HG03139 (cell line): Measurements from ENCODE around the gene TMUB2.

ENCODE experiments used
- ATAC-seq: cut with Tn5 transposase; IDR thresholded peaks from one replicate; pipeline ENCODE4 v1.9.1; 2021; ENCODE audit not compliant: unreplicated experiment

The TMUB2 gene

GRCh38 chr17:44176671-44177501 is 9.9 kb upstream of the TMUB2 start:
- no peak for ATAC-seq

DNA sequence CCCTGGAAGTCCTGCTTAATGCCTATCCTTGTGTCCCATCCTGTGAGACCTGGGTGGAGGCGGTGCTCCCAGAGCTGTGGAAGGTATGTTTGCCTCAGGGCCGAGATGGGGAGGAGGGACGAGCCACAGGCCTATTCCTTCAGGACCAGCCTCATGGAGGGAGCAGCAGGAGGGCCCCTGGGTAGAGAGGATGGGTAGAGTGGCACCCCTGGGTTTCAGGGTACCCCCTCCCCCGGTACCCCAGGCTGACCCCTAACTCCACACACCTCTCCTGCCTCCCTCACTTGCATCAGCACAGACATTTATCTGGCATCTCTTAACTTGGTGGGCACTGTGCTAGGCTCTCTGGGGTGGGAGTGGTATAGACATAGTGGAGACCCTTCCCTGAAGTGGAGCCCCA is 9.1 kb upstream of the TMUB2 start:
- ATAC-seq = no peak

- no peak for ATAC-seq
These were observed 8.6 kb upstream of the TMUB2 start for GRCh38 chr17:44178133-44178532.

DNA sequence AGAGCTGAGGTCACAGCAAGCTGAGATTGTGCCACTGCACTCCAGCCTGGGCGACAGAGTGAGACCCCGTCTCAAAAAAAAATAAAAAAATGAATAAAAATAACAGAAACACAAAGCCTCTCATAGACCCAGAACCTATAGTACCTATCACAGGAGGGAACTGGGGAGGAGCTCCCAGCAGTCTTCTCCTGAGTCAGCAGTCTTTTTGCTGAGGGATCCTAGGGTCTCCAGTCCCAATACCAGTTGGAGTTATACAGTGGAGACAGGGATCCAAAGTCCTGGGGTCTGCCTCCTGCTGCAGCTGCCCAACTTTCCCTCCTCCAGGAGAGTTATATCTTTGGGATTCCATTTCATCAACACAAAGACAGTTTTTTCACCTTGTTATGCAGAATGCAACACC is 3.7 kb upstream of the TMUB2 start:
- no peak for ATAC-seq

DNA sequence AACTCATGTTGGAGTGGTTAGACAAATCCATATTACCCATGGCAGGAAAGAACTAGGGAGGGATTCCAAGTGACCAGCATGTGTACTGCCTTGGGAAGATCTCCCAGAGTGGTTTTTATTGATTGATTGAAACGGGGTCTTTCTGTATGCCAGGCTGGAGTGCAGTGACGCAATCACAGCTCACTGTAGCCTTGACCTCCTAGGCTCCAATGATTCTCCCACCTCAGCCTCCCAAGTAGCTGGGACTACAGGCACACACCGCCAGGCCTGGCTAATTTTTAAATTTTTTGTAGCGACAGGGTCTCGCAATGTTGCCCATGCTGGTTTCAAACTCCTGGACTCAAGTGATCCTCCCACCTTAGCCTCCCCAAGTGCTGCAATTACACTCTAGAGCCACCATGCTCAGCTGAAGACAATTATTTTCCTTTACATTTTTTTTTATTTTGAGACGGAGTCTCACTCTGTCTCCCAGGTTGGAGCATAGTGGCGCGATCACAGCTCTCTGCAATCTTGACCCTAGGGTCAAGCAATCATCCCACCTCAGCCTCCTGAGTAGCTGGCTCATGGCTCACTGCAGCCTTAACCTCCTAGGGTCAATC is 2.5 kb upstream of the TMUB2 start:
- no peak for ATAC-seq

DNA sequence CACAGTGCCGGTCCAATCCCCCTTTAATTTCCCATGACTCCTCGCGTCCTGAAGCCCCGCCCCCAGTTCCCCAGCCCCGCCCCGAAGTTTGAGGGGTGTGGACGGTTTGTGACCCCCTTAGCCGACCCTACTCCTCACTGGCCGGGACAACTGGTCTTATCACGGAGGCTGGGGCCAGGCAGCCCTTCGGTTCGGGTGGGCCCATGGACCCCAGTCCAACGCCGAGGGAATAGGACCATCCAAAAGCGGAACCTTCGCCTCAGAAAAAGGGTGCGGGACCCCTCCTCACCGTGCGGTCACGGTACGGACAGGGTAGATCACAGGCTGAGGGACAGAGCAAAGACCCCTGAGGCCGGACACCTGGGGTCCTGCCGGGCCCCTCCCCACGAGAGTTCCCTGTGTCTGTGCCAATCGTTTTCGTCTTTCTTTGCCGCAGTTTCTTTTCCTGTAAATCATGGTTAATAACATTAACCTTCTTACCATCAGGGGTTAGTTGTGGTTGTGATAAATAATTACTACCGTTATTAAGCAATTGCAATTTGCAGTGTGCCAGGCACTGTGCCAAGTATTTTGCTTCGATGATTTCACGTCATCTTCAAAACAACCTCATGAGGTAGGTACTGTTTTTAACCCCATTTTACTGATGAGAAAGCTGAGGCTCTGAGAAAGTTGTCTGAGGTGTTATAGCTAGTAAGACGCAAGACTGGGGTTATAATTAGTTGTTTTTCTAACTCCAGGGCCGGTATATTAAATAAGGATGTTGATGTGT is 543 bp downstream of the TMUB2 start:
- ATAC-seq = peak; percentile 22

- no peak for ATAC-seq
These were observed 2.0 kb downstream of the TMUB2 start for GRCh38 chr17:44188576-44189403.

- no peak for ATAC-seq
These were observed 3.7 kb downstream of the TMUB2 start for GRCh38 chr17:44190481-44190880.

DNA sequence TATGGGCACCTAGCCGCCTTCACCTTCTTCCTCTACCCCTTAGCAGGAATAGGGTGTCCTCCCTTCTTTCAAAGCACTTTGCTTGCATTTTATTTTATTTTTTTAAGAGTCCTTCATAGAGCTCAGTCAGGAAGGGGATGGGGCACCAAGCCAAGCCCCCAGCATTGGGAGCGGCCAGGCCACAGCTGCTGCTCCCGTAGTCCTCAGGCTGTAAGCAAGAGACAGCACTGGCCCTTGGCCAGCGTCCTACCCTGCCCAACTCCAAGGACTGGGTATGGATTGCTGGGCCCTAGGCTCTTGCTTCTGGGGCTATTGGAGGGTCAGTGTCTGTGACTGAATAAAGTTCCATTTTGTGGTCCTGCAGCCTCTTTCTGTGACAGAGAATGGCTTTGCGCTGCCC is 4.6 kb downstream of the TMUB2 start:
- no peak for ATAC-seq

- no peak for ATAC-seq
These were observed 5.2 kb downstream of the TMUB2 start for GRCh38 chr17:44191941-44192496.

GRCh38 chr17:44192750-44193149 is 6.0 kb downstream of the TMUB2 start:
- ATAC-seq = no peak

DNA sequence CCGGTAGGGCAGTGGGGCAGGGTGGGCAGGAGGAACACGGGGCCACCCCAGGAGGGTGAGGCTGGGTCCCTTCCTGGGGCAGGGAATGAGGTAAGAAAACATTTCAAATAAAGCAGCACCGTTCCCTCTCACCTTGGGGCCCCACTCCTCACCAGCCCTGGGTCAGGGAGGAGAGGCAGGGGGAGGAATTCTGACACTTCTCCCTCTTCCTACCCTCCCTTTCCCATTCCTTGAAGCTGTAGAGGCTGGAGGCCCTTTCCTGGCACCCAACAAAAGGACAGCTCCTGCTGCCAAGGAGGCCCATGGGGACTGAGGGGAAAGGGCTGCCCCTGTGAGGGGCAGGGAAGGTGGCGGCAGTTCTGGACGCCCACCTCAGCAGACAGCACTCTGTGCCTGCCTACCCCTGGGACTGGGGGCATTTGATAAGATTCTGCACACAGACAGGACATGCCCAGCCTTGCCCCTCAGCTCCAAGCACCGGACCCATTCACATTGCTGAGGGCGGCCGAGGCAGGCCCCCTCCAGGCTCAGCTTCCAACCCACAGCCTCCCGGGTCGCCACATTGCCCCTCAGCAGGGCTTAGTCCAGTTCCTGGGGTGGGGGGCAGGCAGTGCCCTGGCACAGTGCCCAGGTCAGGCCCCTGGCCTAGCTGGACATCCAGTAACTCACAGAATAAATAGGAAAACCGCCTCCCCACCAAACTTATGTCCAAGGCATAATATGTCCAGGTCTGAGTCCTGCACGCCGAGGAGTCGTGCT is 6.7 kb downstream of the TMUB2 start:
- ATAC-seq = no peak

DNA sequence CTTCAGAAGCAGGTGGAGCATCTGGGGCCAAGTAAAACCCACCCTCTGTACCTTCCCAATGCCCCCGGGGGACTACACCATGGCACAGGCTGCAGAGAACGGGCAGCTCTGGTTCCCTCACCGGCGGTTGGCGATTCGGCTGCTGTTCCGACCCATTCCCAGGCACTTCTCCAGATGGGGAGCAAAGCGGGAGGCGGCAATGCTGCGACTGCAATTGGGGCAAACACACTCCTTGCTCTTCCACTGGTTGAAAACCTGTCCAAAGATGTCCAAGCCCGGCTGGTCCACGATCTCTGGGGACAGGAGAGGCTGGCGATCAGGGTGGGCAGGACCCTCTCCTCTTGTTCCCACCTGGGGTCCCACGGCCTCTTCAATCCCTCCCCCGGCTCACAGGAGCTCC is 10.3 kb downstream of the TMUB2 start:
- ATAC-seq = no peak

- ATAC-seq = no peak
These were observed 11.4 kb downstream of the TMUB2 start for GRCh38 chr17:44197980-44198720.

DNA sequence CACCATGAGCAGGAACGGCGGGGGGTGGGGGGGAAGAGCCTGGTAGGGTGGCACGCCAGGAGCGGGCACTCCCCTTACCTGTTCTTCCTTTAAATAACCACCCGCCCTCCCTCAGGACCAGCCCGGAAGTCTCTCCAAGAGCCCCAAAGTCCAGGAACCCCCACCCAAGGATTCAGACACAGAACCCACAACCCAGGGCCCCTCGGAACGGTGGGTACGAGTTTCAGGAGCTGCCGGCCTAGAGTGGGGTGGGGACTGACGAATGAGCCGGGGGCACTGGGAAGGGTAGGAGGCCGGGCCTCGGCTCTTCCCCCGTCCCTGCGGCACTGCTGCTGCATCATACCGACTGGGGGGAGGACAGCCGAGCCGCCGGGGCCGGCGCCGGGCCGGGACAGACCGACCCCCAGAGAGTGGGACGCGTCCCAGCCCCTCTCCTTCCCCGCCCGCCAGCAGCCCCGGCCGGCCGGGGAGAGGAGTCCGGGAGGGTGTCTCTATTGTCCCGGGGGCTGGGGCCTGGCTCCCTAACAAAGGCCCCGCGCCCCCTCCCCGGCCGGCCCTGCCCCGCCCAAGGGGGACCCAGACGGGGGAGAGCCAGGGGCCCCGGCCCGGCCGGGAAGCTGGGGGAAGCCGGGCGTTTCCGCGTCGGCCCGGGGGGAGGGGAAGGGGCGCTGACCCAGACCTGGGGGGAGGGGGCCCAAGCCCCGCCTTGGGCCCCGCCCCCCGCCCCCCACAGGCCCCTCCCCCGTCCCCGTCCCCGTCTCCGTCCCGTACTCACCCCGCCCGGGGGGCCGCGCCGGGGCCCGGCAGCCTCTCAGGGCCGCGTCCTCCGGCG is 12.2 kb downstream of the TMUB2 start:
- ATAC-seq = peak; percentile 19

DNA sequence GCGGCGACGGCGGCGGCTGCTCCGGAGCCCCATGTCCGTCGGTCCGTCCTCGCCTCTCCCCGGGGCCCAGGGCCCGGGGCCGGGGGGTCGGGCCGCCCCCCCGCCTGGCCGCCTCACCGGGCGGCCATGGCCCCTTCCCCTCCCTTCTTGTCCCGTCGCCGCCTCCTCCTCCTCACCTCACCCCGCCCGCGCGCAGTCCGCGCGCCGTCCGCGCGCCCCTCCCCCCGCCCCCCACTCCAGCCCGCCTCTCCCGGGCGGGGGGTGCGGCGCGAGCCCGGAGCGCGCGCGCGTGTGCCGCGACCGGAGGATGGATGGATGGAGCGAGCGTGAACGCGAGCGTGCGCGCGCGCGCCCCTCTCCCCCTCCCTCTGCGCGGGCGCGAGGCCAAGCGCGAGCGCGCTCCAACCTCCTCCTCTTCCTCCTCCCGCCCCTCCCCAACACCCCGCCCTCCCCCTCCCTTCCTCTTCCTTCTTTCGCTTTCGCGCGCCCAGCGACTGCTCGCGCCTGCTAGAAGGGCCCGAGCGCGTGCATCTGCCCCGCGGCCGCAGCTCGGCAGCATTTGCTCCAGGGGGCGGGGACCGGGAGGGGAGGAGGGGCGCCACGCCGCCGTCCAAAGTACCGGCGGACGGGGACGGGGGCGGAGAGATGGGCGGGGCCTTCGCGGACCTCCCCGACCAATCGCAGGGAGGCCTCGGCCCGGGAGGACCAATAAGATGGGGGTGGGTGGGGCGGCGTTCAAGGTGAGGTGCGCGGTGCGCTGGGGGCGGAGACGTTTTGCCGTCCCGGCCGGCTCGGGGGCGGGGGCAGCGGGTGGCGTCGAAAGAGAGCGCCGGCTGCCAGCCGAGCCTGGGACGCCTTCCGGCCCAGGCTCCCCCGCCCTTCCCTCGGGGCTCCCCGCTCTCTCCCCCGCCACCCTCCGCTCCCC is 13.0 kb downstream of the TMUB2 start, which contains the start of gene ATXN7L3:
ATXN7L3 (minus strand) TSS at position 332 of the 925 bp plus-strand sequence. CDS start 1,814 bp downstream, outside the sequence.
- peak; percentile 62 for ATAC-seq

DNA sequence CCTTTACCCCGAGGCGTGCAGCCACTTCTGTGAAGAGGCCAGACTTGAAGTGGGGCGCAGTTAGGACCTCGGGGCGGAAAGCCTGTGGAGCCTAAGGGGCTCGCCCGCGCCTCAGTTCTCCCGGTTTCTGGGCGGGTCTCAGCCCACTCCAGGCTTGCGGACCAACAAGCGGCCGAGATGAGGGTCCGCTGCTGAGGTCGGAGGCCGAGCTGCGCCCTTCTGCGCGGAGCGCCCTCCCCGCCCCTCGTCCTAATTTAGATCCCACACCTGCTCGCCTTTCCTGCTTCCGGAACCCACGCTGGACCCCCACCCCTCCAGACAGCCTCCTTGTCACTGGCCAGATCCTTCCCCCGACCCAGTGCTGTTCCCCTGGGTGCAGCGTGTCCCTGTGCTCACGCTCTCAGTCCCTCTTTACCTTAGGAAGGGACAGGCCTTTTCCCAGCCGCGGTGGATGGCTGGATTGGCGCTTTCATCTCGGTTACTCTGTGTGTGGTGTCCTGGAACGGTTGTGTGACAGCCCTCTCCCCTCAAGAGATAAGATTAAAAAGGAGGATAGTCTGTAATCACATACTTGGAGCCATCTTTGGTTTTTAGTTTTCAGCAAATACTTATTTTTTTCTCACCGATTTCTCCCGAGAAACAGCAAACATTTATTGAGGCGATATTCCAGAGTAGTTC is 13.8 kb downstream of the TMUB2 start:
- ATAC-seq = no peak
